IgD-negative memory B cell (primary cell): ENCODE data around the gene RAB3GAP2. TPM values are rescaled to one million over a fixed set of nuclear protein-coding genes. Genes with fewer than 3 reads are reported as not detected.

Experiments
- H3K27ac Mint-ChIP-seq, 3 donors: one replicate each; pipeline ENCODE4 v1.8.0; 2020 to 2022; ENCODE audit warnings: mild to moderate bottlenecking in 3 of 3, mixed read lengths in 3 of 3, moderate library complexity in 1 of 3
- H3K27me3 Mint-ChIP-seq: one replicate; pipeline ENCODE4 v1.8.0; 2021; ENCODE audit warnings: mixed read lengths
- H3K36me3 Mint-ChIP-seq: one replicate; pipeline ENCODE4 v1.8.0; 2020; ENCODE audit warnings: mild to moderate bottlenecking, mixed read lengths
- H3K4me1 Mint-ChIP-seq, 3 donors: one replicate each; pipeline ENCODE4 v1.8.0; 2020 to 2022; ENCODE audit warnings: mixed read lengths in 3 of 3, mild to moderate bottlenecking in 1 of 3
- H3K4me3 Mint-ChIP-seq, 4 donors: one replicate each; pipeline ENCODE4 v1.8.0; 2020 to 2022; ENCODE audit warnings: mild to moderate bottlenecking in 4 of 4, mixed read lengths in 4 of 4, moderate library complexity in 3 of 4
- H3K9me3 Mint-ChIP-seq, 3 donors: one replicate each; pipeline ENCODE4 v1.8.0; 2020 to 2021; ENCODE audit warnings: mixed read lengths in 3 of 3, mild to moderate bottlenecking in 1 of 3
- polyA plus RNA-seq: library from polyadenylated mRNA; unstranded; fragments of 300-500 nt; fragmentation: Illumina TruSeq; gene quantifications from one replicate; pipeline ENCODE4 v1.2.3, GENCODE V29; 2021

Gene RAB3GAP2
- polyA plus RNA-seq, 1 donor from 2014 or later: 25.6 TPM

DNA sequence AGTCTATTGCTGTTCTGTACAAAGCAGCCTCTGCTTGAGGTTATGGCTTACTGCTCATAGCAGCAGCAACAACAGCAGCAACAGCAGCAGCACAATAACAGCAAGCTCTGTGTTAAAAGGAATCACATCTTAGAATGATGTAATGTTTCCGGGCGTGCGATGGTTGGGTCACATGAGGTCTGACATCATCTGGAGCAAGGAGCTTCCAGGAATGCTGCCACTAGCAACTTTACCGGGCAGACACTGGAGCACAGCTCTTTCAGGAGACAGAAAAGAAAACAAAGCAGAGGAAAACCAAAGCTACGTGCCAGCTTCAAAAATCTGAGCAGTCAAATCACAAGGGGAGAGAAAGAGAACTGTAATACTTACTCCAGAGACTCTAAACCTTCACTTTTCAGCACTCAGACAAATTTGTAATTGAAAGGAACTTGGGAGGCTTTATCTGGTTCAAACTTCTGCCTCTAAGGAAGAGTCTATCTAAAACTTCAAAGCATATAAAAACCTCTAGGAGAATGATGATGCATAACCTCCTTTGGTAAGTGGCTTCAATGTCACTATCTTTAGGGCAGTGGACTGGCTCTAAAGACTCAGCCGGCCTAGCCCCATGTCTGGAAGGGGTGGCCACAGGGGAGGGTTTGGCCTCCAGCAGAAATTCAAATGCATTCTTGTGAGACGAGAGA is 28.3 kb upstream of the RAB3GAP2 start:
- Mint-ChIP-seq H3K27me3 (peaks cover 3% of the 10 kb centered on the region), H3K27ac (no peak overlapping the region), H3K4me1 (peaks cover 0 to 2% (median 0%) of the 10 kb centered on the region in 3 donors), H3K9me3 (peaks cover 0 to 3% (median 0%) of the 10 kb centered on the region in 3 donors), H3K4me3 (no peak overlapping the region), H3K36me3 (peaks cover 4% of the 10 kb centered on the region)

DNA sequence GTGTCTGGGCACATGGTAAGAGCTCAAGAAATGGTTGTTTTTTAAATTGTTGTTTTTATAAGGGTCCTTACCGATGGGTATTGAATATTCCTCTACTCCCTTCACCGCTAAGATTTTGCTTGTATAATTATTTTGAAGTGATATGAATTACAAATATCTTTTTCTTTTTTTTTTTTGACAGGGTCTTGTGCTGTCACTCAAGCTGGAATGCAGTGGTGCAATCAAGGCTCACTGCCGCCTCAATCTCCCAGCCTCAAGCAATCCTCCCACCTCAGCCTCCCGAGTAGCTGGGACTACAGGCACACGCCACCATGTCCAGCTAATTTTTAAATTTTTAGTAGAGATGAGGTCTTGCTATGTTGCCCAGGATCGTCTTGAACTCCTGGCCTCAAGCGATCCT is 27.1 kb upstream of the RAB3GAP2 start:
- H3K9me3 Mint-ChIP-seq: peaks cover 0 to 3% (median 0%) of the 10 kb centered on the region in 3 donors
- peaks cover 1% of the 10 kb centered on the region for H3K36me3 Mint-ChIP-seq
- no peak overlapping the region for H3K4me3 Mint-ChIP-seq
- no peak overlapping the region for H3K27ac Mint-ChIP-seq
- H3K4me1 Mint-ChIP-seq: peaks cover 0 to 2% (median 0%) of the 10 kb centered on the region in 3 donors
- peaks cover 3% of the 10 kb centered on the region for H3K27me3 Mint-ChIP-seq

DNA sequence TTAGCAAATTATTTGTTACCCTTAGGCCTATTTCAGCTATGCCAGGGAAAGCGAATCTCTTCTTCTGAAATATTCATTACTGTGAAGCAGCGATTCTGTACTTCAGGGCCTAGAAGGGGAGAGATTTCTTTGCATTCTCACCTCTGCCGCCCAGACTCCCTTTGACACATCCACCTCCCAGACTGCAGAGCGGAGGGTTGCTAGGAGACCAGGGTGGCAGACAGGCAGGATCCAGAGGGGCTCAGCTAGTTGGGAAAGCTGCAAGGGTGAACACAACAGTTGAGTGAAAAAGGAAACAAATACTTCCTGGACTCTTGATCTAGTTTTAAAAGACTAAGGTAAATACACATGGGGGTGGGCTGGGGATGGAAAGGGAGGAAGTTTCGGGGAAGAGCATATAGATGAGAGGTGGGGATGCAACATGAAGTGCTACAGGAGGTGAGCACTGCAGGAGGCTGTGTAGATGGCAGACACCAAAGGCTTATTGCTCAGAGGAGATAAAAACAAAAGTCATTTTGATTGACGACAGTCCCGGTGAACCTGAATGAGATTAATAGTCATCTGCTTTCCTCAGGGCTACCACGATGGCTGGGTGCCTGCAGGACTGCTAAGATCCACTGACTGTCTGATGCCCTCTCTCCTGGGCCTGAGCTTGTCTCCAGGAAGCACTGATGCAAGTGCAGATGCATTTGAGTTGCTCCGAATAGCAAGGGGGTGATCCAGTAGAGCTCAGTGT is 26.4 kb upstream of the RAB3GAP2 start:
- Mint-ChIP-seq H3K4me3 (no peak overlapping the region), H3K4me1 (peaks cover 0 to 2% (median 0%) of the 10 kb centered on the region in 3 donors), H3K9me3 (no peaks in the 10 kb centered on the region), H3K36me3 (peaks cover 1% of the 10 kb centered on the region), H3K27ac (no peak overlapping the region), H3K27me3 (peaks cover 3% of the 10 kb centered on the region)

DNA sequence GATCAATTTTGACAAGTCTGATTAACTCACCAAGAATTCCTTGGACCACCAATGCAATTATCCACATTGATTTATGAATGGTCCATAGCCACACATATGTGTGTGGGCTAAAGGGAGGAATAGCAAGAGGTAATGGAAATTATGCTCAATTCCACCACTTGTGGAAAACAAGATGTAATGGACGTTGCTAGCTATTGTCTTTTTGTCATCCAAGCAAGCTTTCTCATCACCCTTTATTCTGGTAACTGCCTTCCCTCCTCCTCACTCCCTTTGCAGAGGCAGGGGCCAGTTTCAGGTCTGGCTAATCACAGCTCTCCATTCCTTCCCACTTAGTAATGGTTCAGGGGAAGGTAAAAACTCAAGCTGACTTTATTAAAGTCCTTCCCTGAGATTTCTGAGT is 24.7 kb upstream of the RAB3GAP2 start:
- H3K36me3 Mint-ChIP-seq: peaks cover 1% of the 10 kb centered on the region
- H3K27ac Mint-ChIP-seq: no peak overlapping the region
- H3K4me3 Mint-ChIP-seq: no peak overlapping the region
- H3K4me1 Mint-ChIP-seq: peaks cover 0 to 2% (median 0%) of the 10 kb centered on the region in 3 donors
- no peaks in the 10 kb centered on the region for H3K9me3 Mint-ChIP-seq
- peaks cover 4% of the 10 kb centered on the region for H3K27me3 Mint-ChIP-seq

GRCh38 chr1:220294846-220295301 is 22.6 kb upstream of the RAB3GAP2 start:
- Mint-ChIP-seq H3K4me1 (peaks cover 0 to 2% (median 0%) of the 10 kb centered on the region in 3 donors), H3K4me3 (no peak overlapping the region), H3K9me3 (no peaks in the 10 kb centered on the region), H3K27ac (peak overlapping the region in 1 of 3 donors; percentile 74), H3K36me3 (no peaks in the 10 kb centered on the region), H3K27me3 (peaks cover 4% of the 10 kb centered on the region)

GRCh38 chr1:220291580-220291979 is 19.3 kb upstream of the RAB3GAP2 start:
- Mint-ChIP-seq H3K4me3 (no peak overlapping the region), H3K27ac (no peak overlapping the region), H3K27me3 (peaks cover 4% of the 10 kb centered on the region), H3K4me1 (peaks cover 0 to 2% (median 0%) of the 10 kb centered on the region in 3 donors), H3K9me3 (no peaks in the 10 kb centered on the region), H3K36me3 (peaks cover 2% of the 10 kb centered on the region)

GRCh38 chr1:220290140-220290761 is 18.0 kb upstream of the RAB3GAP2 start:
- peaks cover 4% of the 10 kb centered on the region for H3K27me3 Mint-ChIP-seq
- no peaks in the 10 kb centered on the region for H3K4me1 Mint-ChIP-seq
- no peaks in the 10 kb centered on the region for H3K9me3 Mint-ChIP-seq
- H3K4me3 Mint-ChIP-seq: no peak overlapping the region
- H3K27ac Mint-ChIP-seq: peak overlapping the region in 1 of 3 donors; percentile 25
- peaks cover 2% of the 10 kb centered on the region for H3K36me3 Mint-ChIP-seq

DNA sequence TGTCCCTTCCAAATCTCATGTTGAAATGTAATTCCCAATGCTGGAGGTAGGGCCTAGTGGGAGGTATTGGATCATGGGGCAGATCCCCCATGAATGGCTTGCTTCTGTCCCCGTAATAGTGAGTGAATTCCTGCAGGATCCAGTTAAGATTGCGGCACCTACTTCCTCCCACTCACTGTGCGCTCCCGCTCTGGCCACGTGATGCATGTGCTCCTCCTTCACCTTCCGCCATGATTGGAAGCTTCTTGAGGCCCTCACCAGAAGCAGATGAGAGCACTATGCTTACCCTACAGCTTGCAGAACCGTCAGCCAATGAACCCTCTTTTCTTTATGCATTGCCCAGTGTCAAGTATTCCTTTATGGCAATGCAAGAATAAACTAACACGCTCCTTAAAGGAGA is 14.9 kb upstream of the RAB3GAP2 start:
- Mint-ChIP-seq H3K27me3 (no peaks in the 10 kb centered on the region), H3K27ac (no peak overlapping the region), H3K4me1 (no peaks in the 10 kb centered on the region), H3K9me3 (no peaks in the 10 kb centered on the region), H3K36me3 (peaks cover 2% of the 10 kb centered on the region), H3K4me3 (no peak overlapping the region)

- Mint-ChIP-seq H3K4me1 (no peaks in the 10 kb centered on the region), H3K27me3 (no peaks in the 10 kb centered on the region)
These were observed 11.4 kb upstream of the RAB3GAP2 start for GRCh38 chr1:220283625-220284024.

GRCh38 chr1:220281159-220281574 is 8.9 kb upstream of the RAB3GAP2 start:
- H3K4me3 Mint-ChIP-seq: no peak overlapping the region
- H3K27me3 Mint-ChIP-seq: no peaks in the 10 kb centered on the region
- H3K4me1 Mint-ChIP-seq: no peaks in the 10 kb centered on the region
- H3K9me3 Mint-ChIP-seq: peaks cover 0 to 2% (median 0%) of the 10 kb centered on the region in 3 donors
- no peaks in the 10 kb centered on the region for H3K36me3 Mint-ChIP-seq
- no peak overlapping the region for H3K27ac Mint-ChIP-seq

More at GRCh38 chr1:220283625-220284024, 11.4 kb upstream of the RAB3GAP2 start:
- peaks cover 2% of the 10 kb centered on the region for H3K36me3 Mint-ChIP-seq
- H3K4me3 Mint-ChIP-seq: no peak overlapping the region
- no peaks in the 10 kb centered on the region for H3K9me3 Mint-ChIP-seq
- H3K27ac Mint-ChIP-seq: no peak overlapping the region

GRCh38 chr1:220280249-220280648 is 8.0 kb upstream of the RAB3GAP2 start:
- Mint-ChIP-seq H3K4me3 (no peak overlapping the region), H3K27me3 (no peaks in the 10 kb centered on the region), H3K9me3 (peaks cover 0 to 2% (median 0%) of the 10 kb centered on the region in 3 donors), H3K4me1 (no peaks in the 10 kb centered on the region), H3K27ac (no peak overlapping the region), H3K36me3 (no peaks in the 10 kb centered on the region)

DNA sequence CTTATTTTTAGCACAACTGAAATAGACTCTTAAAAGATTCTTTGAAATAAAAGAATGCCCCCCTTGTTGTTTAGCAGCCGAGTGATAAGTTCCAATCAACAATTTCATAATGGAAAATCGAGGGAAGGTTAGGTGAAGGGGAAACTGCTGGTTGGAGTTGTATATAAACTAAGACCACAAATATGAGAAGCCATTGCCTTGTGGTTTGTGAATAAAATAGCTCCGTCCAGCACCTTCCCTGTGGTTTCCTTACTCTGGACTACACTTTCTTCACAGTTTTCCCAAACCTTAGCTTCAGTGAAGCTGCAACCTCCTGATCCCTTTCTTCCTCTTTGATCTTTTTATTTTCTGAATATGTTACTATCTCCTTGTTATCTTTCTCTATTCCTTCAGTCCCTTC is 6.7 kb upstream of the RAB3GAP2 start:
- Mint-ChIP-seq H3K27me3 (no peaks in the 10 kb centered on the region), H3K27ac (no peak overlapping the region), H3K4me3 (no peak overlapping the region), H3K4me1 (no peaks in the 10 kb centered on the region), H3K36me3 (no peaks in the 10 kb centered on the region), H3K9me3 (peaks cover 0 to 2% (median 0%) of the 10 kb centered on the region in 3 donors)

GRCh38 chr1:220275430-220275829 is 3.2 kb upstream of the RAB3GAP2 start:
- Mint-ChIP-seq H3K4me1 (peaks cover 0 to 11% (median 4%) of the 10 kb centered on the region in 3 donors), H3K27me3 (no peaks in the 10 kb centered on the region), H3K9me3 (peaks cover 0 to 2% (median 0%) of the 10 kb centered on the region in 3 donors), H3K4me3 (no peak overlapping the region), H3K36me3 (no peaks in the 10 kb centered on the region), H3K27ac (no peak overlapping the region)

DNA sequence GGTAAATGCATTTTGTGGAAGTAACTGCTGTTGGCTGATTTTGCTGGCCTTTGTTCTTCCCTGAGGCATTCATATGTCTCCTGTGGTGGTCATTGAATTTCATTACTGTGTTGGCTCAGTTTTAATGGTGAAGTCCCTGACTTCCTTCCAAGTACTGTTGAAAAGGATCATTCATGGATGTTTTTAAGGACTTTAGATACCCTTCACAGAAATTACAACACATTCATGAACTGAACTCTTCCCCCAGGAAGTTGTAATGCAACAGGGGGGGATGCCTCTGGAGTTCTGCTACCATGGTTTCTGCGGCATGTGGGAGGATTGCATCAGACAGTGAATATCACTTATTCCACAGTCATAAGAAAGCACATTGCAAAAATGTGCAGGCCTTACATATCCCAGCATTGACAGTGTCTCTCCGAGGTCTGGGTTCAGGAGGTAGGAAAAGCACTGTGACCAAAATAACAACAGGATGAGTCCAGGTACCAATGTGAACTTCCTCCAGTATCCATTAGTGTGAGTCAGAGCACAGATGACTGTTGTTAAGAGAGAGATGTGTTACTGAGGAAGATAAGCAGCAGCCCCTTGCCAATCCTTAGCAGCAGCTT is 2.1 kb upstream of the RAB3GAP2 start:
- Mint-ChIP-seq H3K4me3 (no peak overlapping the region), H3K9me3 (peaks cover 0 to 2% (median 0%) of the 10 kb centered on the region in 3 donors), H3K4me1 (peaks cover 0 to 11% (median 4%) of the 10 kb centered on the region in 3 donors), H3K27me3 (no peaks in the 10 kb centered on the region), H3K36me3 (no peaks in the 10 kb centered on the region), H3K27ac (no peak overlapping the region)

DNA sequence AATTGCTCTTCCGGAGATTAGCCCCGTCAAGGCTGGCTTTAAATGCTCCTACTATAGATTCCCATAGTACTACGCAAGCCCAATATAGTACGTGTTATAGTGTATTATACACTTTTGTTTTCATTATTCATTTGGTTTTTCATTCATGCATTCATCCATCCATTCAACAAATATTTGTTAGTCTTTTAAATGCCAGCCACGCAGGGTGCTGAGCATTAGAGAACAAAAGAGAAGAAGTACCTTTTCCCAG is 513 bp upstream of the RAB3GAP2 start:
- Mint-ChIP-seq H3K36me3 (peaks cover 9% of the 10 kb centered on the region), H3K9me3 (peaks cover 0 to 2% (median 0%) of the 10 kb centered on the region in 3 donors), H3K27me3 (no peaks in the 10 kb centered on the region), H3K4me1 (peaks cover 6 to 15% (median 13%) of the 10 kb centered on the region in 3 donors), H3K4me3 (no peak overlapping the region), H3K27ac (no peak overlapping the region)
